A673 (cell line): ENCODE results near the gene FLT3.
"Not testable (repeated sequence)": the region's sequence is repeated elsewhere in the genome, so short reads cannot be mapped to it uniquely, and the experiment has no call there.

Source experiments
- CTCF ChIP-seq: fragments of 300-800, 200-600 bp; sonication (generic); conservative IDR thresholded peaks from 2 replicates; pipeline ENCODE4 v1.5.1; 2017; ENCODE audit warnings: low read depth, mild to moderate bottlenecking, antibody characterized with exemption, low read length, moderate library complexity, mixed read lengths
- EZH2 ChIP-seq: fragments of 200-600 bp; sonication (generic); IDR thresholded peaks from 2 replicates; pipeline ENCODE4 v1.6.1; 2017; ENCODE audit warnings: borderline replicate concordance, low read depth, mild to moderate bottlenecking, mixed read lengths, antibody characterized with exemption, low read length; ENCODE audit not compliant: poor library complexity, severe bottlenecking

- not testable (repeated sequence) for TF ChIP-seq CTCF, EZH2
These were observed 95.4 kb downstream of the FLT3 start for GRCh38 chr13:28005016-28005415.
